HCT116 (cell line): ENCODE measurements around the gene IQCM.
"Not testable (repeated sequence)": the region's sequence is repeated elsewhere in the genome, so short reads cannot be mapped to it uniquely, and the experiment has no call there.

Experiments
- ATF3 ChIP-seq: IDR thresholded peaks from 2 replicates; pipeline ENCODE4 v1.6.1; 2012
- CTCF ChIP-seq, 3 experiments: fragments of 200-600 bp in 1 of 3; sonication (generic) in 1 of 3; IDR thresholded peaks in 2 of 3; conservative IDR thresholded peaks in 1 of 3; 2 replicates each; pipeline ENCODE4 v1.5.1; 2012 to 2017; ENCODE audit warnings: low read depth in 2 of 3, low read length in 2 of 3, antibody characterized with exemption in 1 of 3, borderline replicate concordance in 1 of 3, control low read depth in 1 of 3, mild to moderate bottlenecking in 1 of 3, mixed read lengths in 1 of 3, mixed run types in 1 of 3, moderate library complexity in 1 of 3; ENCODE audit not compliant: insufficient read depth in 1 of 3
- EGR1 ChIP-seq: IDR thresholded peaks from 2 replicates; pipeline ENCODE4 v1.6.1; 2012; ENCODE audit warnings: low read depth
- EZH2 ChIP-seq: fragments of 200-600 bp; sonication (generic); IDR thresholded peaks from 2 replicates; pipeline ENCODE4 v1.6.1; 2017; ENCODE audit warnings: antibody characterized with exemption, mixed run types
- POLR2A ChIP-seq: IDR thresholded peaks from 2 replicates; pipeline ENCODE4 v1.7.0; 2011; ENCODE audit warnings: borderline replicate concordance; ENCODE audit not compliant: insufficient read depth, insufficient read length; ENCODE audit errors: extremely low read depth
- POLR2AphosphoS5 ChIP-seq: IDR thresholded peaks from 2 replicates; pipeline ENCODE4 v1.6.1; 2011; ENCODE audit warnings: mild to moderate bottlenecking, low read depth, low read length, moderate library complexity
- RAD21 ChIP-seq: IDR thresholded peaks from 2 replicates; pipeline ENCODE4 v1.6.1; 2012; ENCODE audit warnings: low read depth, mild to moderate bottlenecking
- SIN3A ChIP-seq: IDR thresholded peaks from 2 replicates; pipeline ENCODE4 v1.6.1; 2012; ENCODE audit warnings: low read depth
- ZFX ChIP-seq: fragments of 450-650 bp; IDR thresholded peaks from 2 replicates; pipeline ENCODE4 v1.6.1; 2017

- TF ChIP-seq CTCF (IDR thresholded peaks at IDR 0.05 in 2 of 3, conservative IDR thresholded peaks at IDR 0.05 in 1 of 3; ENCODE audit: borderline replicate concordance in 1 of 3, insufficient read depth in 1 of 3, low read depth in 2 of 3, low read length in 2 of 3); EGR1; POLR2A; POLR2AphosphoS5; RAD21; ZFX; SIN3A; ATF3; EZH2: not testable (repeated sequence)
Measured at GRCh38 chr4:149507309-149507708, 308.3 kb downstream of the IQCM start.
